PFSK-1 (cell line): ENCODE data around the gene ATG16L1.

ENCODE experiments used
- FOXP2 ChIP-seq: optimal IDR thresholded peaks from 2 replicates; pipeline ENCODE3; 2011; ENCODE audit warnings: borderline replicate concordance, control low read depth, inconsistent platforms; ENCODE audit not compliant: insufficient read depth; ENCODE audit errors: extremely low read length, extremely low read depth
- POLR2AphosphoS5 ChIP-seq: IDR thresholded peaks from 2 replicates; pipeline ENCODE4 v1.6.1; 2012; ENCODE audit warnings: low read depth, mild to moderate bottlenecking, control low read depth, low read length, moderate library complexity
- SIN3A ChIP-seq: IDR thresholded peaks from 2 replicates; pipeline ENCODE4 v1.6.1; 2012; ENCODE audit warnings: mild to moderate bottlenecking, low read length, moderate library complexity, borderline replicate concordance; ENCODE audit not compliant: insufficient read depth
- TAF1 ChIP-seq: IDR thresholded peaks from 2 replicates; pipeline ENCODE4 v1.6.1; 2012; ENCODE audit warnings: low read length, control low read depth, borderline replicate concordance; ENCODE audit not compliant: insufficient read depth
- TF ChIP-seq, protein P1 (sequence below), 2 experiments: IDR thresholded peaks; 2 replicates each; pipeline versions ENCODE4 v1.6.1 to v1.8.0; 2011 to 2012; ENCODE audit warnings: low read depth in 2 of 2, low read length in 2 of 2, control low read depth in 1 of 2, inconsistent platforms in 1 of 2, mild to moderate bottlenecking in 1 of 2, moderate library complexity in 1 of 2; ENCODE audit not compliant: insufficient read depth in 1 of 2

The ATG16L1 gene

DNA sequence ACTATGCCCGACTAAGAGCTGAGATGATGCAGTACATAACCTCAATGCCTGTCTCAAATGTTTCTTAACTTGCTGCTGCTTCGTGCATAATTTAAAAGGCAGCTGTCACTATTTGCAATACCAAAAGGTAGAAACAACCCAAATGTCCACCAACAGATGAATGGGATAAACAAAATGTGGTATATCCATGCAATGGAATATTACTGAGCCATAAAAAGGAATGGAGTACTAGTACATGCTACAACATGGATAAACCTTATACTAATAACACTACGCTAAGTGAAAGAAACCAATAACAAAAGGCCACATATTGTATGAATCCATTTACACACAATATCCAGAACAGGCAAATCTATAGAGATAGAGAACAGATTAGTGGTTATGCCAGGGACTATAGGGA lies 89.8 kb downstream of the ATG16L1 start:
- TF ChIP-seq, protein P1, sequence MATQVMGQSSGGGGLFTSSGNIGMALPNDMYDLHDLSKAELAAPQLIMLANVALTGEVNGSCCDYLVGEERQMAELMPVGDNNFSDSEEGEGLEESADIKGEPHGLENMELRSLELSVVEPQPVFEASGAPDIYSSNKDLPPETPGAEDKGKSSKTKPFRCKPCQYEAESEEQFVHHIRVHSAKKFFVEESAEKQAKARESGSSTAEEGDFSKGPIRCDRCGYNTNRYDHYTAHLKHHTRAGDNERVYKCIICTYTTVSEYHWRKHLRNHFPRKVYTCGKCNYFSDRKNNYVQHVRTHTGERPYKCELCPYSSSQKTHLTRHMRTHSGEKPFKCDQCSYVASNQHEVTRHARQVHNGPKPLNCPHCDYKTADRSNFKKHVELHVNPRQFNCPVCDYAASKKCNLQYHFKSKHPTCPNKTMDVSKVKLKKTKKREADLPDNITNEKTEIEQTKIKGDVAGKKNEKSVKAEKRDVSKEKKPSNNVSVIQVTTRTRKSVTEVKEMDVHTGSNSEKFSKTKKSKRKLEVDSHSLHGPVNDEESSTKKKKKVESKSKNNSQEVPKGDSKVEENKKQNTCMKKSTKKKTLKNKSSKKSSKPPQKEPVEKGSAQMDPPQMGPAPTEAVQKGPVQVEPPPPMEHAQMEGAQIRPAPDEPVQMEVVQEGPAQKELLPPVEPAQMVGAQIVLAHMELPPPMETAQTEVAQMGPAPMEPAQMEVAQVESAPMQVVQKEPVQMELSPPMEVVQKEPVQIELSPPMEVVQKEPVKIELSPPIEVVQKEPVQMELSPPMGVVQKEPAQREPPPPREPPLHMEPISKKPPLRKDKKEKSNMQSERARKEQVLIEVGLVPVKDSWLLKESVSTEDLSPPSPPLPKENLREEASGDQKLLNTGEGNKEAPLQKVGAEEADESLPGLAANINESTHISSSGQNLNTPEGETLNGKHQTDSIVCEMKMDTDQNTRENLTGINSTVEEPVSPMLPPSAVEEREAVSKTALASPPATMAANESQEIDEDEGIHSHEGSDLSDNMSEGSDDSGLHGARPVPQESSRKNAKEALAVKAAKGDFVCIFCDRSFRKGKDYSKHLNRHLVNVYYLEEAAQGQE (IDR thresholded peaks at IDR 0.05; ENCODE audit: insufficient read depth in 1 of 2, low read depth in 2 of 2, low read length in 2 of 2): no peak
- no peak for TF ChIP-seq FOXP2
- TF ChIP-seq TAF1: no peak
- no peak for TF ChIP-seq POLR2AphosphoS5
- no peak for TF ChIP-seq SIN3A

DNA sequence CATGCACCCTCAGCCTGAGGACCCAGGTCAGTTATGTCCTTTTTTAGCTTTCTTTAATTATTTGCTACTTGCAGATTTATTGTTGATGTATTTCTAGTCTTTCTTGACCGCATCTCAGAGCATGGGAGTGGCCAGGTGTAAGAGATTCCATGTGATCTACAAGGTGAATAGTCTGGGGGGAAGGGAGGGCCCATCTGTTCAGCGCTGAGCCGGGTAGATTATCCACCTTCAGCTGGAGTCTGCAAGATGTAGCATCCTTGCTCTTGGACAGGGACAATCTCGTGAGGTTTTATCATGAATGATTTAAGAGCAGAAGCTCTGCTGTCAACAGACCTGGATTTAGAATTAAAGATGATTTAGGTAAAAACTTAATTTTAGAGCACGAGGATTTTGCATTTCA lies 90.8 kb downstream of the ATG16L1 start:
- TF ChIP-seq TAF1: no peak
- TF ChIP-seq POLR2AphosphoS5: no peak

DNA sequence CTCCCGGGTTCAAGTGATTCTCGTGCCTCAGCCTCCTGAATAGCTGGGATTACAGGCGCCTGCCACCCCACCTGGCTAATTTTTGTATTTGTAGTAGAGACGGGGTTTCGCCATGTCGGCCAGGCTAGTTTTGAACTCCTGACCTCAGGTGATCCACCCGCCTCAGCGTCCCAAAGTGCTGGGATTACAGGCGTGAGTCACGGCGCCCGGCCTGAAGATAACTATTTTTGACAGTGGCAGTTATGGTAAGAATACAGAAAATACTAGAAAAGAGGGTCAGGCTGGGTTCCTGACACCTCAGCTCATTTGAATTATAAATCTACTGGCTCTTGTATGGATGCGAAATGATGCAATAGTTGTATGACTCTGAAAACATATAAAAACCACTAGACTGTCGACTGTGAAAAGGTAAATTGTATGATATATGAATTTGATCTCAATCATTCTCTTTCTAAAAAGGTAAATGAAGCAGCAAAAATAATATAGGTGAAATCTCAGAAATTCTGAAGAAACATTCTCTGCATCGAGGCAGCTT lies 91.8 kb downstream of the ATG16L1 start:
- TF ChIP-seq FOXP2 (no peak), SIN3A (no peak), TAF1 (no peak), POLR2AphosphoS5 (no peak)
